Dedifferentiated amniotic fluid mesenchymal stem cell (primary cell): ENCODE measurements around the gene LAMTOR2.

Experiments used
- DNase-seq: peaks from one replicate; pipeline ENCODE4 v3.0.0-alpha.2; 2016; ENCODE audit errors: extremely low spot score

LAMTOR2 gene

GRCh38 chr1:156075775-156076204, 21.2 kb downstream of the LAMTOR2 start:
- no peak for DNase-seq

- DNase-seq = no peak
These were observed 22.2 kb downstream of the LAMTOR2 start for GRCh38 chr1:156076609-156077429.

- no peak for DNase-seq
These were observed 22.8 kb downstream of the LAMTOR2 start for GRCh38 chr1:156077430-156077760.

DNA sequence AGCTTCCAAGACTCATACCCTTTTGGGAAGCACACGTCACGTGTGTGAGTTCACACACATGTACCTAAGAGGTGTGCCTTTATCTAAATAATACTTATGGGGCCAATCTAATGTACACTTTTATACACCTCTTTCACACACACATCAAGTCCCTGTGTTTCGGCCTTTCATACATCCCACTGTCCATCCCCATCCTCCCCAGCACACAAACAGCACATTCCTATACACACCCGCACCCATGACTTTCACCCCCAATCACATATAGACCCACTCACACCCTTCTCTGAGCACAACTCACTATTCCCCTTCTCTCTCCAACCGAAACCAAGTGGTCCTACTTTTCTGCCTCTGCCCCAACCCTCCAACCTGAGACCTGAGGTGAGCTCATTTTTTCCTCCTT, 24.1 kb downstream of the LAMTOR2 start:
- DNase-seq = no peak

DNA sequence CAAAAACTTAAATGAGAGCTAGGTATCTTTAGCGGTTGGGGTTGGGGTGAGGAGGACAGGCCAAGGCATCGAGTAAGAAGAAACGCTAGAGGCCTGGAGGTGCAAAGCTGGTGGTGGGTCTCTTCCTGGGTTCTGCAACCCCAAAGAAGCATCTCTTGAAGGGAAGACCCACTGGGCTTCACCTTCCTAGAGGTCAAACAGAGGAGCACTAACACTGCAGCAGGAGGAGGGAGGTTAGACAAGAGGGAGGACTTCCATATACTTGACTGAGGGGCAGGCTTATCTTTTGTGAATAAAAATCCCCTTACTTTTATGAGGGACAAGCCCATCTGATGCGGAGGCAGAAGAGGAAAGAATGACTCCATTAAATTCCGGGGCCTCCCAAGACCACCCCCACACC, 25.2 kb downstream of the LAMTOR2 start:
- no peak for DNase-seq

- no peak for DNase-seq
These were observed 25.8 kb downstream of the LAMTOR2 start for GRCh38 chr1:156080241-156080862.

GRCh38 chr1:156080863-156081179, 26.2 kb downstream of the LAMTOR2 start:
- no peak for DNase-seq

- DNase-seq = no peak
These were observed 26.8 kb downstream of the LAMTOR2 start for GRCh38 chr1:156081180-156081916.

- DNase-seq = no peak
These were observed 27.3 kb downstream of the LAMTOR2 start for GRCh38 chr1:156081917-156082308.

DNA sequence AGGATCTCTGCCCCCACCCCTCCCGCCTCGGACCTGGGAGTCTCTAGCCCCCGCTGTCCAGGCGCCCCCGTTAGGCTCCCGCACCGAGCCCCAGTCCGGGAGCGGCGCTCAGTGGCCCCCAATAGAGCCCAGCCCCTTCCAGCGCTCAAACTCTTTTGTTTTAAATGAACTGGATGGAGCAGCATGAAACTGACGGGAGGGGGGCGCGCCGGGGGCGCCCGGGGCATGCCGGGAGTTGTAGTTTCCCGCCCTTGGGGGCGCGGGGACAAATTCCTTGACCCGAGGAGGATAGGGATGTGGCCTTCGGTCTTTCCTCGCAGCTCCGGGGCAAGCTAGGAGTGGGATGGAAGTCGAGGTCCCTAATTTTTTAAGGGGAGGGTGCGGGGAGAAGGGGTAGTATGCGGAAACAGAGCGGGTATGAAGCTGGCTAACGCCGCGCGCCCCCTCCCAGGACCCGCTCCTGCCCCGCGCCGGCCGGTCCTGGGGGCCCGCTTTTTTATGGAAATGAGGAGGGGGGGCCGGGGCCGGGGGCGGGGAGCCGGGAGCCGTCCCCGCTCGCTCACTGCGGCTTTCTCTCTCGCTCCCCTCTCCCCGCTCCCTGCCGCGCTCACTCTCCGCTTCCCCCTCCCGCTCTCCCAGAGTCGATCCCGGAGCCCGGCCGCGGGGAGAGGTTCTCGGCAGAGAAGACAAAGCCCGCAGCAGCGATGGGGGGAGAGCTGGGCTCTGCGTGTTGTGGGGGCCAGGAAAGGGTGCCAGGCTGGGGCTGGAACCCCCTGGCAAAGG, 27.9 kb downstream of the LAMTOR2 start, which contains the start of gene MEX3A:
TSS of gene MEX3A (minus strand) at position 157 of the 783 bp plus-strand sequence. CDS start 467 bp downstream, outside the sequence.
- peak; percentile 54 for DNase-seq

DNA sequence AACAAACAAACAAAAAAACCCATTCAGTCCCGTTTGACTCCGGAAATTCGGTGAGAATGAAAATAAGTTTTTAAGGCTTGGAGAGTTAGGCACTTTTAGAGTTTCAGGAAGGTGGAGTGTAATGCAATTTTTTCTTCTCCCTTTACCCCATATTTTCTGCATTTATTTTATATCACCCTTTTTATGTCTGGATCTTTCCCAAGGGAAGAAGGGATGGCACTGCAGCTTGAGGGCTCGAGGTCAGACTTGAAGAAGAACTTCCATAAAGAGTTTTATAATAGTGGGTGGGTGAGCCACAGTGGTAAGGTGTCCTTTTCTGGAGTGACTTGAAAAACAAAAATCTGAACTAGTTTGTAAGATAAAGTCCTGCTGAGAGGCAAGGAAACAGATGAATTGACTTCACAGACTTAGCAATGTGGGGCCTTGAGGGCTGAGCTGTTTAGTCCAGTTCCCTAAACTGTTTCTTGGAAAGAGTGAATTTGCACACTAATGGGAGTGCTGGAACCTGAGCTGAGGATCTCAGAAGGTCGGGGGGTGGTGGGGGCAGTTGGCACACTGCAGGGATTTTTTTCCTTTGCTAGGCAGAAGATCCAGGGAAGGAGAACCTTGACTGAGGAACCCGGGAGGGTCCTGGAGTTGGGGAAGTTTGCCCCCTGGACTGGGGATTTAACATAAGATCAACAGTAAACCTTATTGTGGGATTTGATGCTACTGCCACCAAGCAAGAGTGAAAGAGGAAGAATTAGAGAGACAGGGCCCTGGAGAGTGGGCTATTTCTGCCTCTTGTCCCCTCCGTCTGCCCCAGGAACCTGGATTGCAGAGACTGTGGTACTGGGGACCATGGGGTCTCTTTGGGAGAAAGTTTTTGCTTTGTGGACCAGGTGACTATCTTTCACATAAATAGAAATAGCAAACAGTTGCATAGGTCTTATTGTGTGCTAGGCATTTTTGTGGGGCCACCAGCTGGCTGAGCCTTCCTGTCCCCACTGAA, 29.5 kb downstream of the LAMTOR2 start:
- no peak for DNase-seq

GRCh38 chr1:156086256-156086662, 31.7 kb downstream of the LAMTOR2 start:
- no peak for DNase-seq

DNA sequence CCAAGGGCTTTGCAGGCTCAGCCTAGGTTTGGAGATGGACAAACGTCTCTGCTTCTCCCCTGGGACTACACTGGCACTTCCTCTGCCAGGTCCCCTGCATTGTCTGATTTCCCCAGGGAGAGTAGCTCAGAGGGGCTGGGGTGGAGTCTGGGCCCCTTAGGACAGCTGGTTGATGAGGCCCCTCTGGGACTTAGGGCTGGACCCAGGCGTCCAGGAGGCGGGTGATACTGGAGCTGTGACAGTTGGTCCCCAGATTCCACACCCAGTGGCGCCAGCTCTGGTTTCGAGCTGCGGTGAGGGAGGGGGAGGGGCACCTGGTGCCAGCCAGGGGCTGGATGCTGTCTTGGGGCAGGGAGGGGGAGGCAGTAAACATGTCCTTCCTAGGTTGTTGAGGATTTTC, 35.1 kb downstream of the LAMTOR2 start:
- DNase-seq = no peak

DNA sequence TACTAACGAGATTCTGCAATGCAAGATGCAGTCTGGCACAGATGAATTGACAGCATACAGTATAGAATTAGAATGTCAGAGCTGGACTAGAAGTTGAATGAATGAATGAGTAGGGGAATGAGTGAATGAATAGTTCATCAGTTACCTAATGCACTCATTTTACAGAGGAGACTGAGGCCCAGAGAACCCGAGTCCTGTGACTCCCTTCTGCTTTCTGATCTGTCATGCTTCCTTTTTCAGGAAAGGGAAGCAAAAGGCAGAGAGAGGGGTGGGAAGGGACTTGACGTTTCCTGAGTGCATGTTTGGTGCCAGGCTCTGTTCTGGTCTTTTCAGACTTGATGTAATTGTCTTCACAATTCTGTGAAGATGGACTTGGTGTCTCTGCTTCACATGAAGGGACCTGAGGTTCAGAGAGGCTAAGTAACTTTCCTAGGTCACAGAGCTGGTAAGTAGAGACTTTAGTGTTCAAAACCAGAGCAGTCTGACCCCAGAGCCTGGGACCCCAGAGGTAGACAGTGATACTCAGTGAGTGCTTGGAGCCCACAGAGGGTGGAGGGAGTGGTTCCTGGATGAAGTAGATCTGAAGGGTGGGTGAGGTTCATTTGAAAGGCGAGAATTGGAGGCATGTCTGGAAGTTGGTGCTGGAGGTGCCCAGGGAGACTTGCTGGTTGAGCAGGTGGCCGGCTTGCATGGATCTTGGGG, 35.7 kb downstream of the LAMTOR2 start:
- DNase-seq = no peak

- DNase-seq = peak; percentile 72
These were observed 36.2 kb downstream of the LAMTOR2 start for GRCh38 chr1:156090840-156091188.

- DNase-seq = no peak
These were observed 37.0 kb downstream of the LAMTOR2 start for GRCh38 chr1:156091610-156092009.

DNA sequence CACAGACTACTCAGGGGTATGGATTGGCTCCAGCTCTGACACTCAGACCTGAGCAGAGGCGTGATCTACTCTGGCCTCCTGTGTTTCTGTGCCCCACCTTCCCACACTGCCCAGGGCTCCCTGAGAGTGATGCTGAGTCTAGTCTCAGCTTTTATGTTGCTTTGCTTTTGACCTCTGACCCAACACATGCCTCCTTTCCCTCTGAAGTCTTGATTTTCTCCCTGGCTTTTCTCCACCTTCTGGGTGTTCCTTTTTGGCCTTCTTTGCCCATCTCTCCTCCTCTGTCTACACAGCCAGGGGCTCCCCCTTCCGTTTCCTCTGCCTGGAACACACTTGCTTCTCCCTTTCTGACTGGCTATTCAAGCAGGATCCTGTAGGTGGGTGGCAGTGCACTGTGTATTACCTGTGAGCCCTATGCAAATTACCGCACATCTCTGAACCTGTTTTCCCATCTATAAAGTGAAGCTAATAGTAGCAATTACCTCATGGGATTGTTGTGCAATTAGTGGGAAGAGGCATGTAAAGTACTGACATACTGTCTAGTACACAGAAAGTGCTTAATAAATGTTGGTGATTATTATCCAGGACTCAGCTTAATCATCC, 41.4 kb downstream of the LAMTOR2 start:
- DNase-seq = no peak

DNA sequence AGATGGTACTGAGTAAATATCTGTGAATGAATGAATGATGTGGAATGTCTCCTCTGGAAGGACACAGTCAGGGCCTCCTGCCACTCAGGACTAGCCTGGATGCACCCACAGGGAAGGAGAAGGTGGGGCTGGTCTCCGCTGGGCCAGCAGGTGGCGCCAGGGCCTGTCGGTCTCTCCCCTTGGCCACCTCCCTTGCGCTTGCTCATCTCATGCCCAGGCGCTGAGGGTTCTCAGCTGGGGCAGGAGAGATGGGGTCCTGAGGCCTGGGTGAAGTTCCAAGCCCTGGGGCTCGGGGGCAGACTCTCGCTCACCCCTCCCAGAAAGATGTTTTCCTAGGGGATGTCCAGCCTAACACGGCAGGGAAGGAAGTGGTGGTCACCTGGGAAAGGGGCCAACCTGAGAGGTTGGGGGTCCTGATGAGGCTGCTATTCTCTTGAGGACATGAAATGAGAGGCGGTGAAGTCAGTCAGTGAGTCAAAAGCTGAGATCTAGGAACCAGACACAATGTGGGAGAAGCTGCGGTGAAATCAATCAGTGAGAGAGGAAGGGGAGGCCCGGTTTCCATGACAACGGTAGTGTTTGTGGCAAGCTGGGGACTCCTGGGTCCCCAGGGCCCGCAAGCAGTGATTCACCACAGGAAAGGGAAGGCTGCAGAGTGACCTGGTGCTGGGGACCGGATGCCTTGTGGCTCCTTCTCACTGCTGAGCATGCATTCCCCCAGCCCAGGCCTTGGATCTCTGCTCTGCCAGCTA, 42.2 kb downstream of the LAMTOR2 start:
- peak; percentile 85 for DNase-seq
